ENCODE measurements around the gene TMEM183A.

TMEM183A gene

DNA sequence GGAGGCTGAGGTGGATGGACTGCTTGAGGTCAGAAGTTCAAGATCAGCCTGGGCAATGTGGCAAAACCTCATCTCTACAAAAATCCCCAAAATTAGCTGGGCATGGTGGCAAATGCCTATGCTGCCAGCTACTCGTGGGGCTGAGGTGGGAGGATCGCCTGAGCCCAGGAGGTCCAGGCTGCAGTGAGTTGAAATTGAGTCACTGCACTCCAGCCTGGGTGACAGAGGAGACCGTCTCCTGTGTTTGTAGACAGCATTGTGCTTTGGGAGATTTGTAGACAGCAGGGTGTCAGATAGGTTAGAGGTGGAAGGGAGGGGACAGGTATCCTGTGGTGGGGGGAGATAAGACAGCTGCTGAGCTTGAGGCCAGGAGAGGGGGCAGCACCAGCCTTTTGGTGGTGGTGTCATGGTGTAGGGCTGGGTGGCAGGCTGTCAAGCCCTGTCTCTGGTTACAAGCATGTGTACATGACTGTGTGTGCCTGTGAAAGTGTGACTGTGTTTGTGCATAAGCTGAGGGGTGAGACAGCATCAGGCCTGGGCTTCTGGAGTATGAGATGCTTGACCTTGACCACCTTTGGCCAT is 34.3 kb downstream of the TMEM183A start:
- H3K9me2 ChIP-seq (ENCODE audit: low read depth, low read length), result no peaks in the 10 kb centered on the region
- no peaks in the 10 kb centered on the region for H3K36me3 ChIP-seq (ENCODE audit: insufficient read depth, low read length)
- no peak overlapping the region for H2AFZ ChIP-seq (ENCODE audit: low read length)
- no peaks in the 10 kb centered on the region; the same call in 1 of the 2 replicates for H3K27me3 ChIP-seq (ENCODE audit: insufficient read depth, low read length)
- no peak overlapping the region for H3K9ac ChIP-seq (ENCODE audit: low read length)
- no peaks in the 10 kb centered on the region for H3F3A ChIP-seq (ENCODE audit: insufficient read depth, low read length)
- no peak overlapping the region for H3K4me3 ChIP-seq (ENCODE audit: low read depth, low read length, poor library complexity, severe bottlenecking)
- no peaks in the 10 kb centered on the region for H3K9me3 ChIP-seq (ENCODE audit: low read length)
- TF ChIP-seq EZH2 (IDR thresholded peaks at IDR 0.05; ENCODE audit: borderline replicate concordance, low read length), result no peak
- TF ChIP-seq, protein P1, sequence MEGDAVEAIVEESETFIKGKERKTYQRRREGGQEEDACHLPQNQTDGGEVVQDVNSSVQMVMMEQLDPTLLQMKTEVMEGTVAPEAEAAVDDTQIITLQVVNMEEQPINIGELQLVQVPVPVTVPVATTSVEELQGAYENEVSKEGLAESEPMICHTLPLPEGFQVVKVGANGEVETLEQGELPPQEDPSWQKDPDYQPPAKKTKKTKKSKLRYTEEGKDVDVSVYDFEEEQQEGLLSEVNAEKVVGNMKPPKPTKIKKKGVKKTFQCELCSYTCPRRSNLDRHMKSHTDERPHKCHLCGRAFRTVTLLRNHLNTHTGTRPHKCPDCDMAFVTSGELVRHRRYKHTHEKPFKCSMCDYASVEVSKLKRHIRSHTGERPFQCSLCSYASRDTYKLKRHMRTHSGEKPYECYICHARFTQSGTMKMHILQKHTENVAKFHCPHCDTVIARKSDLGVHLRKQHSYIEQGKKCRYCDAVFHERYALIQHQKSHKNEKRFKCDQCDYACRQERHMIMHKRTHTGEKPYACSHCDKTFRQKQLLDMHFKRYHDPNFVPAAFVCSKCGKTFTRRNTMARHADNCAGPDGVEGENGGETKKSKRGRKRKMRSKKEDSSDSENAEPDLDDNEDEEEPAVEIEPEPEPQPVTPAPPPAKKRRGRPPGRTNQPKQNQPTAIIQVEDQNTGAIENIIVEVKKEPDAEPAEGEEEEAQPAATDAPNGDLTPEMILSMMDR (IDR thresholded peaks at IDR 0.05; ENCODE audit: low read length), result no peak
- H3K27ac ChIP-seq (ENCODE audit: low read depth, low read length, poor library complexity, severe bottlenecking), result no peak overlapping the region
- H3K4me2 ChIP-seq (ENCODE audit: low read length), result no peak overlapping the region
- H3K4me1 ChIP-seq (ENCODE audit: insufficient read depth, low read length, severe bottlenecking), result no peaks in the 10 kb centered on the region
- no peaks in the 10 kb centered on the region for H3K79me2 ChIP-seq (ENCODE audit: insufficient read depth, low read length)
- no peaks in the 10 kb centered on the region for H4K20me1 ChIP-seq (ENCODE audit: insufficient read depth, low read length)

DNA sequence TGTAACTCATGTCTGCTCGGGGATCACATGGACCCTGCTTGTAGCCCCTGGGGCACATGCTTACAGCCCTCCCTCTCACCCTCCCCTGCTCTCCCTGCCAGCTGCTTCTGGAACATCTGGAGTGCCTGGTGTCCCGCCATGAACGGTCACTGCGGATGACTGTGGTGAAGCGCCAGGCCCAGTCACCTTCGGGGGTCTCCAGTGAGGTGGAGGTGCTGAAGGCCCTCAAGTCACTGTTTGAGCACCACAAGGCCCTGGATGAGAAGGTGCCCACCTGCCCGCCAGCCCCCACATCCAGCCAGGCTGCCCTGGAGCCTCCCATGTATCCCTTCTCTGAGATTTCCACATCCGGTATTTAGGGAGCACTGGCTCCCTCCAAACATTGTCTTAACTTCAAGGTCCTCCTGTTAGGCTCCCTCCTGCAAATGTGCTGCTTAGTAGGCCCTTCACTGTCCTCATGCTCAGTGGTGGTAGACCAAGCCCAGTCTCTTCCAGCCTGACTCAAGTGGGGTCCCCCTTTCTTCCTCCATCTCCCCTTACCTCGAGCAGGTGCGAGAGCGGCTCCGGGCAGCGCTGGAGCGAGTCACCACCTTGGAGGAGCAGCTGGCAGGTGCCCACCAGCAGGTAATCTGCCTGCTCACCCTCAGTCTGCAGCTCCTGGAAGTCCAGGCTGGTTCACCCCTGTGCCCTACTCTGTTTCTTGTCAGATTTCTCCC is 36.8 kb downstream of the TMEM183A start:
- Histone ChIP-seq H3K4me2 (ENCODE audit: low read length) (no peak overlapping the region), H3K4me3 (ENCODE audit: low read depth, low read length, poor library complexity, severe bottlenecking) (no peak overlapping the region), H3K9me2 (ENCODE audit: low read depth, low read length) (no peaks in the 10 kb centered on the region), H3F3A (ENCODE audit: insufficient read depth, low read length) (no peaks in the 10 kb centered on the region), H3K4me1 (ENCODE audit: insufficient read depth, low read length, severe bottlenecking) (no peaks in the 10 kb centered on the region), H3K9me3 (ENCODE audit: low read length) (no peaks in the 10 kb centered on the region), H2AFZ (ENCODE audit: low read length) (no peak overlapping the region), H4K20me1 (ENCODE audit: insufficient read depth, low read length) (no peaks in the 10 kb centered on the region), H3K9ac (ENCODE audit: low read length) (no peak overlapping the region), H3K27ac (ENCODE audit: low read depth, low read length, poor library complexity, severe bottlenecking) (no peak overlapping the region), H3K79me2 (ENCODE audit: insufficient read depth, low read length) (no peaks in the 10 kb centered on the region), H3K36me3 (ENCODE audit: insufficient read depth, low read length) (no peaks in the 10 kb centered on the region), H3K27me3 (ENCODE audit: insufficient read depth, low read length) (no peaks in the 10 kb centered on the region; the same call in 1 of the 2 replicates)
- TF ChIP-seq, protein P1 (IDR thresholded peaks at IDR 0.05; ENCODE audit: low read length), result no peak
- no peak for TF ChIP-seq EZH2 (IDR thresholded peaks at IDR 0.05; ENCODE audit: borderline replicate concordance, low read length)

DNA sequence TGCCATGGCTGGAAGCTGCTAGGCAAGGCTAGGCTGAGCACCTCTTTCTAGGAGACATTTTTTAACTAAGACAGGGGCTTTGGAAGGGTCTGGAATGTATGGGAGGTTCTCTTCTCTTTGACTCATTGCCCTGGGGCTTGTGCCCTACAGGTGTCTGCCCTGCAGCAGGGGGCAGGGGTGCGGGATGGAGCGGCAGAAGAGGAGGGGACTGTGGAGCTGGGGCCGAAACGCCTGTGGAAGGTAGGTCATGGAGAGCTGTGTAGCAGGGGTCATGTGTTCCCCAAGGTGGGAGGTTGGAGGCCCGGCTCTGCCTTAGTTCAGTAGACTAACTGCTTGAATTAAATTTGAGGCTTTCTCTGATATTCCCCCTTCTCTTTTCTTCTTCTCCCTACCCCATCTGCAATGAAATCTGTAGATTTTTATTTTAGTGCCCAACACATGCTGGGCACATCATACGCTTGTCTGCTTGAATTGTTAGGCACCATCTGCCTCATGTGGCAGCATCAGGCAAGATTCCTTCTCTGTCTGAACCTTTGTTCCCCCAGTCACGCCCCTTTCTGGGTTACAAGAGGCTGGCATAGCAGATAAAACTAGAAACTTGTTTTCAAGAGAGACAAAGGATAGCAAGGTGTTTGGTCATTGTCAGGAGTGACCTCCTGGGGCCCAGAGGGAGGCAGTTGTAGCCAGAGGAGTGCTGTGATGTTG is 37.5 kb downstream of the TMEM183A start:
- Histone ChIP-seq H3K9me2 (ENCODE audit: low read depth, low read length) (no peaks in the 10 kb centered on the region), H3F3A (ENCODE audit: insufficient read depth, low read length) (no peaks in the 10 kb centered on the region), H3K36me3 (ENCODE audit: insufficient read depth, low read length) (no peaks in the 10 kb centered on the region), H3K4me1 (ENCODE audit: insufficient read depth, low read length, severe bottlenecking) (no peaks in the 10 kb centered on the region), H3K79me2 (ENCODE audit: insufficient read depth, low read length) (no peaks in the 10 kb centered on the region), H2AFZ (ENCODE audit: low read length) (no peak overlapping the region), H3K9me3 (ENCODE audit: low read length) (no peaks in the 10 kb centered on the region), H3K4me3 (ENCODE audit: low read depth, low read length, poor library complexity, severe bottlenecking) (no peak overlapping the region), H3K4me2 (ENCODE audit: low read length) (no peak overlapping the region), H3K9ac (ENCODE audit: low read length) (no peak overlapping the region), H4K20me1 (ENCODE audit: insufficient read depth, low read length) (no peaks in the 10 kb centered on the region), H3K27me3 (ENCODE audit: insufficient read depth, low read length) (no peaks in the 10 kb centered on the region; the same call in 1 of the 2 replicates), H3K27ac (ENCODE audit: low read depth, low read length, poor library complexity, severe bottlenecking) (no peak overlapping the region)
- TF ChIP-seq, protein P1 (IDR thresholded peaks at IDR 0.05; ENCODE audit: low read length), result no peak
- TF ChIP-seq EZH2 (IDR thresholded peaks at IDR 0.05; ENCODE audit: borderline replicate concordance, low read length), result no peak
